HPDE6-E6E7 (cell line): ENCODE measurements around the gene KRTAP12-3.

Experiments used
- DNase-seq: peaks from one replicate; pipeline ENCODE4 v3.0.0; 2011; ENCODE audit warnings: missing footprints; ENCODE audit errors: extremely low spot score

KRTAP12-3 gene

DNA sequence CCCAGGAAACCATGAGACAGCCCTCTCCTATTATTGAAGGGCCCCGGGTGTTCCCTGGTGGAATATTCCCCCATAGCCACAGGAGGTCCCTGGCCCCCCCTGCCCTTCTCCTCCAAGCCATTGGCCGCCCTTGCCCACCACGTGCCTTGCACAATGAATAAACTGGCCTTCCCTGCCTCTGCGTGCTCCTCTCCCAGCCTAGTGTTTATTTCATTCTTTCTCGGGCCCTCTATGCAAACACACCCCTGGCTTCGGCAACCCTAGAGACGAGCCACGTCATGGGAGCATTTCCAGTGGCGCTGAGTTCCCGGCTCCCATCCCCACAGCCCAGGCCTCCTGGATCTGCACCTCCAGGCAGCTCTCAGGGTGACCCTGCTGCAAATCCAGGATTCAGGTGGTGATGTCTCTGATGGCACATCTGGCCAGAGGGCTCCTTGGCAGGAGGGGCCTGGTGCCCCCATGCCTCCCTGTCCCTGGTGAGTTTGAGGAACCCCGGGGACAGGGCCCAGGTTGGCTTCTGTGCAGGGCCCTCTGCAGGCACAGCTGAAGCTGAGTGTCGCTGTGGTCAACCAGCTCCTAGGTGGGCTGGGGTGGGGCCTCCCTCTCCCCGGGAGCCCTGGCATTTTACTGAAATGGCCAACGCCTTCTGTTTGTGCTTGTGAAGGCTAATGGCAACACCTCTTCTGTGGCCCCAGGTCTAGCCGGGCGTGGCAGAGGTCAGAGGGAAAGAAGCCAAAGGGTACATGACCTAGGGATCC is 45.4 kb downstream of the KRTAP12-3 start:
- DNase-seq: no peak

GRCh38 chr21:44703731-44704635 is 46.3 kb downstream of the KRTAP12-3 start:
- DNase-seq: no peak

DNA sequence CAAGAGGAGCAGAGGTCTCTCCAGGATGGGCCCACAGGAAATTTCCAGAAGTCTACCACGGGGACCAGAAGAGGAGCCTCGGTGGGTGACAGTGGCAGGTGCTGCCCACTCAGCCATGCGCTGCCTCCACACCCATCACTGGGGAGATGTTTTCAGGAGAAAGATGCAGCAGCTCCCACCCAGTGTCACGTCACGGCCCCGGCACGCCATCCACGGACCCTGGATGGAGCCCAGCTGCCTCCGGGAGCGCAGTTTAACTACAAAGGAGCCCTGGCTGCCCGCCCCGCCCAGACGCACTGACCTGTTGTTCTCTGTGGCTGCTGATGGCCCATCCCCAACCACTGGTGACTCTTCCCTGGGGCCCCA is 46.9 kb downstream of the KRTAP12-3 start:
- DNase-seq: no peak

GRCh38 chr21:44706026-44706705 is 48.4 kb downstream of the KRTAP12-3 start:
- no peak for DNase-seq

DNA sequence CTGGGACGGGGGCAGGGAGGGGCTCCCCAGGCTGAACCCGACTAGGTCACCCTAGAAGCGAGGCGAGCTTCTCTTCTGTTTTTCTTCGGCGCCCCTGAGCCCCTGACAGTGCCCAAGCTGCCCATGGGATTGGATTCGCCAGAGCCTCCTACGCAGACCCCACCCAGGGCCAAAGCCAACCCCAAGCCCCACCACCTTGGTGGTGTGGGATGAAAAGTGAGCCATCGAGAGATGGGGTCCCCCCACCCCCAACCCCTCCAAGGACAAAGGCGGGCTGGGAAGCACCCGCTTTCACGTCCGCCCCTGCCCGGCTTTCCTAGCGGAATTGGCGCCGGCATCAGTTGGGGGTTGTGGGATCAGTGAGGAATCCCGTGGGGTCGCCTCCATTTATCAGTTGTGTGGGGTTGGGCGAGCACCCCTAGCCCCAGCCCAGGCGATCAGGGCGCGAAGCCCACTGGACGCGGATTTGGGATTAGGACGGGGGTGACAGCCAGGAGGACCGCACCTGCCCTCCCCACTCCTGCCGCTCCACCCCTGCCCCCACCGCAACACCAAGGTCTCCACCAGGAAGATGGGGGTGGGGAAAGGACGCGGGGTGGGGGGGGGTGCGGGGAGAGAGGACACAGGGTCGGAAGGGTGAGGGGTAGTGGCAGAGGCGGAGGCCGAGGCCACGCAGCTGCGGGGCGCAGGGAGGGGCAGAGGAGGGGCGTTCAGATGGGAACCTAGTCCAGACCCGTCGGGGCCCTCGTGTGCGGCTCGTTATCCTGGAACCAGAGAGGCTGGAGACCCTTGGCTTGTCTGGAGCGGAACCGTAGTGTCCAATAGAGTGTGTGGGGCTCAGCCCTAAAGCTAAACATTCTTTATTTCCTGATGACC is 49.2 kb downstream of the KRTAP12-3 start:
- DNase-seq: no peak
